K562 treated with DMSO at 1 percent for 24 hours (cell line): ENCODE measurements around the gene PALM2AKAP2. TPM values are rescaled to one million over a fixed set of nuclear protein-coding genes. Genes with fewer than 3 reads are reported as not detected.

Experiments used
- total RNA-seq: library from RNA; unstranded; fragments of 300-600 nt; gene quantifications from 2 replicates; pipeline ENCODE4 v1.2.3, GENCODE V29; 2022; ENCODE audit warnings: low read depth; ENCODE audit not compliant: insufficient read depth

The PALM2AKAP2 gene
- not detected in 2 replicates for total RNA-seq

GRCh38 chr9:109779711-109780452 lies at the start of gene PALM2AKAP2:
TSS of gene PALM2AKAP2 (plus strand) at chr9:109780198. CDS start at chr9:109780489, 291 bp downstream.

